PC-9 (cell line): ENCODE measurements around the gene SHISA5.

ENCODE experiments used
- CTCF ChIP-seq: fragments of 200-600 bp; sonication (generic); conservative IDR thresholded peaks from 2 replicates; pipeline ENCODE4 v1.6.1; 2017; ENCODE audit warnings: mixed run types, antibody characterized with exemption, mild to moderate bottlenecking, moderate library complexity
- EZH2 ChIP-seq: fragments of 200-600 bp; sonication (generic); IDR thresholded peaks from 2 replicates; pipeline ENCODE4 v1.8.0; 2017; ENCODE audit warnings: antibody characterized with exemption, low read depth

DNA sequence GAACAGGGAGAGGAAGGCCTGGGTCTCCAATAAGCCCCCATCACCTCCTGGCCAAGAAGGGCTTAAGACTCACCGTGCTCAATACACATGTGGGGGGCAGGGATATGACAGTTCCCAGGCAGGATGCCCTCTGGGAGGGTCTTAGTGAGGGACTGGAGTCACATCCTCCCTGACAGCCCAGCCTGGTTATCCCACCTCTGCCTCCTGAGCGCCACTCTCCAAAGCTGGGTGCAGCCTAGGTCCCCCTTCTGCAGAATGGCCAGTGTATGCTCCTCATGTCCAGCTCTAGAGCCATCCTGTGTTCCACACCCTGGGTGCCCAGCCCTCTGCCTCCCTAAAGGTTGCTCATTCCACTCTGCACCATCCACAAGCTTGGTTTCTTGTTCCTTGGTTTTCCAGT, 1.2 kb upstream of the SHISA5 start:
- TF ChIP-seq CTCF (no peak), EZH2 (no peak)
